HCT116 (cell line): ENCODE data around the gene MOCS1. TPM values are rescaled to one million over a fixed set of nuclear protein-coding genes. Genes with fewer than 3 reads are reported as not detected.

ENCODE experiments used
- ATAC-seq: fragments of 200-7000 bp; cut with Tn5 transposase; 2 replicates; pipeline ENCODE4 v1.9.1; 2020; ENCODE audit warnings: mild to moderate bottlenecking, moderate library complexity
- BruUV-seq: library from RNA; stranded (reverse); fragments of 400-500 nt; replicated peaks from 2 replicates; lab custom pipeline; 2021; lab: Mats Ljungman, UMichigan
- CTCF ChIA-PET: fragments of 300-600 bp; sonication (Branson Sonifier 250); formaldehyde crosslinking; loops from one replicate; lab custom pipeline; 2021; ENCODE audit warnings: antibody characterized with exemption; lab: Charles Lee
- POLR2A ChIA-PET: fragments of 300-600, 350-600 bp; sonication (Branson Sonifier 250); formaldehyde crosslinking; loops from one replicate; lab custom pipeline; 2021; ENCODE audit warnings: antibody characterized with exemption; lab: Charles Lee
- RAD21 ChIA-PET, 2 experiments: fragments of 300-600 bp; sonication (Branson Sonifier 250); formaldehyde crosslinking; loops; one replicate each; lab custom pipeline; 2023; ENCODE audit warnings: low total read pairs in 2 of 2; ENCODE audit not compliant: uncharacterized antibody in 2 of 2, unreplicated experiment in 2 of 2, low non-redundant PET in 1 of 2; lab: Charles Lee
- DNase-seq: peaks from one replicate; pipeline ENCODE4 v3.0.0-alpha.2; 2010; ENCODE audit warnings: low read depth, low spot score
- H2AFZ ChIP-seq: fragments of 200-600 bp; shearing (Covaris generic), sonication (generic); 2 replicates; pipeline ENCODE4 v1.6.1; 2017; ENCODE audit warnings: low read depth, mixed run types, mixed read lengths, antibody characterized with exemption, low read length; ENCODE audit not compliant: poor library complexity, severe bottlenecking
- H3K27ac ChIP-seq: 2 replicates; pipeline ENCODE4 v1.5.1; 2012; ENCODE audit warnings: low read depth, low read length
- H3K27me3 ChIP-seq: fragments of 200-600 bp; sonication (generic); 2 replicates; pipeline ENCODE4 v1.6.1; 2016; ENCODE audit warnings: mixed run types, low read length, mixed read lengths; ENCODE audit not compliant: insufficient read depth
- H3K36me3 ChIP-seq, 2 experiments: fragments of 200-500 bp in 1 of 2; fragments of 200-600 bp in 1 of 2; sonication (Bioruptor generic) in 1 of 2; sonication (generic) in 1 of 2; 2 replicates each; pipeline versions ENCODE4 v1.5.1 to v1.6.1; 2014 to 2016; ENCODE audit warnings: low read length in 2 of 2, inconsistent platforms in 1 of 2, mixed read lengths in 1 of 2, mixed run types in 1 of 2; ENCODE audit not compliant: insufficient read depth in 2 of 2, control insufficient read depth in 1 of 2
- H3K4me1 ChIP-seq, 2 experiments: fragments of 200-600 bp in 1 of 2; sonication (generic) in 1 of 2; 2 replicates each; pipeline versions ENCODE4 v1.5.1 to v1.6.1; 2012 to 2017; ENCODE audit warnings: low read length in 2 of 2, inconsistent platforms in 1 of 2, mild to moderate bottlenecking in 1 of 2, mixed read lengths in 1 of 2, mixed run types in 1 of 2, moderate library complexity in 1 of 2; ENCODE audit not compliant: insufficient read depth in 2 of 2, control insufficient read depth in 1 of 2
- H3K4me2 ChIP-seq: fragments of 200-600 bp; sonication (generic); 2 replicates; pipeline ENCODE4 v1.6.1; 2017; ENCODE audit warnings: mixed run types, low read length, mixed read lengths
- H3K4me3 ChIP-seq, 2 experiments: fragments of 200-600 bp in 1 of 2; sonication (generic) in 1 of 2; replicated peaks in 1 of 2; 2 replicates each; pipeline ENCODE4 v1.5.1; 2011 to 2016; ENCODE audit warnings: low read length in 2 of 2, control low read depth in 1 of 2, low read depth in 1 of 2, mild to moderate bottlenecking in 1 of 2, mixed read lengths in 1 of 2, mixed run types in 1 of 2
- H3K79me2 ChIP-seq: fragments of 200-600 bp; sonication (generic); 2 replicates; pipeline ENCODE4 v1.6.1; 2017; ENCODE audit warnings: mild to moderate bottlenecking, mixed run types, low read length, moderate library complexity, mixed read lengths; ENCODE audit not compliant: insufficient read depth
- H3K9ac ChIP-seq: fragments of 200-600 bp; sonication (generic); 2 replicates; pipeline ENCODE4 v1.6.1; 2016; ENCODE audit warnings: low read length, mixed read lengths
- H3K9me2 ChIP-seq: fragments of 200-600 bp; sonication (generic), shearing (Covaris generic); 2 replicates; pipeline ENCODE4 v1.6.1; 2017; ENCODE audit warnings: mixed run types, mild to moderate bottlenecking, moderate library complexity; ENCODE audit not compliant: insufficient read depth
- H3K9me3 ChIP-seq, 2 experiments: fragments of 200-500 bp in 1 of 2; fragments of 200-600 bp in 1 of 2; sonication (Bioruptor generic) in 1 of 2; sonication (generic) in 1 of 2; 2 replicates each; pipeline ENCODE4 v1.6.1; 2014 to 2017; ENCODE audit warnings: low read length in 2 of 2, mixed read lengths in 2 of 2, inconsistent platforms in 1 of 2, low read depth in 1 of 2, mild to moderate bottlenecking in 1 of 2, mixed run types in 1 of 2, moderate library complexity in 1 of 2; ENCODE audit not compliant: control insufficient read depth in 1 of 2, insufficient read depth in 1 of 2
- H4K20me1 ChIP-seq: fragments of 200-600 bp; sonication (generic), shearing (Covaris generic); 2 replicates; pipeline ENCODE4 v1.6.1; 2017; ENCODE audit warnings: mixed run types, mild to moderate bottlenecking, moderate library complexity; ENCODE audit not compliant: insufficient read depth
- CBX3 ChIP-seq: IDR thresholded peaks from 2 replicates; pipeline ENCODE4 v1.6.1; 2012; ENCODE audit warnings: low read depth
- CEBPB ChIP-seq: IDR thresholded peaks from 2 replicates; pipeline ENCODE4 v1.6.1; 2012; ENCODE audit warnings: low read depth
- CTCF ChIP-seq, 3 experiments: fragments of 200-600 bp in 1 of 3; sonication (generic) in 1 of 3; IDR thresholded peaks in 2 of 3; conservative IDR thresholded peaks in 1 of 3; 2 replicates each; pipeline ENCODE4 v1.5.1; 2012 to 2017; ENCODE audit warnings: low read depth in 2 of 3, low read length in 2 of 3, antibody characterized with exemption in 1 of 3, borderline replicate concordance in 1 of 3, control low read depth in 1 of 3, mild to moderate bottlenecking in 1 of 3, mixed read lengths in 1 of 3, mixed run types in 1 of 3, moderate library complexity in 1 of 3; ENCODE audit not compliant: insufficient read depth in 1 of 3
- POLR2AphosphoS5 ChIP-seq: IDR thresholded peaks from 2 replicates; pipeline ENCODE4 v1.6.1; 2011; ENCODE audit warnings: mild to moderate bottlenecking, low read depth, low read length, moderate library complexity
- SIN3A ChIP-seq: IDR thresholded peaks from 2 replicates; pipeline ENCODE4 v1.6.1; 2012; ENCODE audit warnings: low read depth
- SRF ChIP-seq: IDR thresholded peaks from 2 replicates; pipeline ENCODE4 v1.6.1; 2012; ENCODE audit warnings: low read depth
- intact Hi-C: fragments of 100-400 bp; cut with micrococcal nuclease; formaldehyde crosslinking; loops from 2 replicates; pipeline ENCODE4 v1.10.0; 2022
- total RNA-seq: library from RNA; stranded (reverse); gene quantifications from one replicate; pipeline ENCODE4 v1.2.1, GENCODE V29; 2021; ENCODE audit not compliant: unreplicated experiment
- TF ChIP-seq, protein P1 (sequence below): IDR thresholded peaks from 2 replicates; pipeline ENCODE4 v1.6.1; 2012

Gene MOCS1
- total RNA-seq, 1 experiment from 2014 or later, result 9.3 TPM

DNA sequence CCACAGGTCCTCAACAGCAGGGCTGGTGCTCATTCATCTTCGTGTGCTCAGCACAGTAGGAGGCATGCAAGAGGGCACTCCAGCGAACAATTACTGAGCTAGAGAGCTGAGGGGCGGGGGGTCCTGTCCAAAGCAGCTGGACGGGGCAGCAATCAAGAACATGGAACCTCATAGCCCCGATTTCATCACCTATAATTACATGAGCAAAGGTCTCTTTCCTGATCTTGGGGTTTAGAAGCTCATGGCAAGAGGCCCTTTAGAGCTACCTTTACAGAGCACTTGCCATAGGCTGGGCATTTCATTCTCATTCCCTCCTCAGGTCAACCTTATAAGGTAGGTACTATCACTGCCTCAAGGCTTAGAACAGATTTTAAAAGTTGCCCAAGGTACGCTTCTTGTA lies 10.4 kb downstream of the MOCS1 start:
- no peaks in the 10 kb centered on the region for H3K27me3 ChIP-seq
- ChIA-PET CTCF (no interaction called here), POLR2A (no interaction called here)

More for the DNA sequence above, 10.4 kb downstream of the MOCS1 start:
- Histone ChIP-seq H3K4me3 (no peak overlapping the region), H3K9me3 (no peaks in the 10 kb centered on the region), H3K9me2 (no peaks in the 10 kb centered on the region), H3K4me1 (peaks cover 5 to 17% of the 10 kb centered on the region in 2 experiments; a peak in 3 of 4 replicates), H3K27ac (no peak overlapping the region), H3K79me2 (no peaks in the 10 kb centered on the region), H3K36me3 (no peaks in the 10 kb centered on the region; a peak in 1 of 4 replicates), H2AFZ (no peak overlapping the region), H3K9ac (no peak overlapping the region), H4K20me1 (no peaks in the 10 kb centered on the region), H3K4me2 (no peak overlapping the region)
- TF ChIP-seq CTCF (IDR thresholded peaks at IDR 0.05 in 2 of 3, conservative IDR thresholded peaks at IDR 0.05 in 1 of 3; ENCODE audit: borderline replicate concordance in 1 of 3, insufficient read depth in 1 of 3, low read depth in 2 of 3, low read length in 2 of 3) (no peak), POLR2AphosphoS5 (no peak), SIN3A (no peak), CBX3 (no peak), SRF (no peak), CEBPB (no peak)
- TF ChIP-seq, protein P1, sequence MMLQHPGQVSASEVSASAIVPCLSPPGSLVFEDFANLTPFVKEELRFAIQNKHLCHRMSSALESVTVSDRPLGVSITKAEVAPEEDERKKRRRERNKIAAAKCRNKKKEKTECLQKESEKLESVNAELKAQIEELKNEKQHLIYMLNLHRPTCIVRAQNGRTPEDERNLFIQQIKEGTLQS, result no peak
- intact Hi-C loops, result no loop called here
- BruUV-seq, result no TSS peak
- RAD21 ChIA-PET, result no interaction called here
- DNase-seq, result no peak
- ATAC-seq, result no peak
